Measurements from ENCODE around the gene AXL. TPM values are rescaled to one million over a fixed set of nuclear protein-coding genes. Genes with fewer than 3 reads are reported as not detected.

AXL gene
- total RNA-seq, 1 donor from 2014 or later, result 214 TPM

- H3K4me1 Mint-ChIP-seq (ENCODE audit: low read depth), result peaks cover 43% of the 10 kb centered on the region
- DNase-seq (ENCODE audit: low spot score), result no peak
- H3K27me3 Mint-ChIP-seq (ENCODE audit: low read depth), result no peaks in the 10 kb centered on the region
- TF ChIP-seq CTCF (IDR thresholded peaks at IDR 0.05), result no peak
- H3K4me3 Mint-ChIP-seq (ENCODE audit: unreplicated experiment), result no peak overlapping the region
- H3K36me3 Mint-ChIP-seq (ENCODE audit: low read depth), result peaks cover 46% of the 10 kb centered on the region
- H3K9me3 Mint-ChIP-seq (ENCODE audit: low read depth), result no peaks in the 10 kb centered on the region
- H3K27ac Mint-ChIP-seq (ENCODE audit: unreplicated experiment), result peak overlapping the region; percentile 99
These were observed 77.4 kb downstream of the AXL start for GRCh38 chr19:41296433-41296871.

GRCh38 chr19:41297628-41298347, 78.8 kb downstream of the AXL start:
- Mint-ChIP-seq H3K9me3 (ENCODE audit: low read depth) (no peaks in the 10 kb centered on the region), H3K36me3 (ENCODE audit: low read depth) (peaks cover 50% of the 10 kb centered on the region), H3K27ac (ENCODE audit: unreplicated experiment) (peak overlapping the region; percentile 99), H3K4me1 (ENCODE audit: low read depth) (peaks cover 43% of the 10 kb centered on the region), H3K4me3 (ENCODE audit: unreplicated experiment) (peak overlapping the region; percentile 38), H3K27me3 (ENCODE audit: low read depth) (no peaks in the 10 kb centered on the region)
- TF ChIP-seq CTCF (IDR thresholded peaks at IDR 0.05), result no peak
- DNase-seq (ENCODE audit: low spot score), result no peak

GRCh38 chr19:41298348-41298964, 79.4 kb downstream of the AXL start:
- no peaks in the 10 kb centered on the region for H3K9me3 Mint-ChIP-seq (ENCODE audit: low read depth)
- H3K36me3 Mint-ChIP-seq (ENCODE audit: low read depth), result peaks cover 51% of the 10 kb centered on the region
- no peaks in the 10 kb centered on the region for H3K27me3 Mint-ChIP-seq (ENCODE audit: low read depth)
- TF ChIP-seq CTCF (IDR thresholded peaks at IDR 0.05), result no peak
- DNase-seq (ENCODE audit: low spot score), result no peak
- peaks cover 43% of the 10 kb centered on the region for H3K4me1 Mint-ChIP-seq (ENCODE audit: low read depth)
- H3K27ac Mint-ChIP-seq (ENCODE audit: unreplicated experiment), result peak overlapping the region; percentile 99
- H3K4me3 Mint-ChIP-seq (ENCODE audit: unreplicated experiment), result peak overlapping the region; percentile 38

- Mint-ChIP-seq H3K27me3 (ENCODE audit: low read depth) (no peaks in the 10 kb centered on the region), H3K27ac (ENCODE audit: unreplicated experiment) (peak overlapping the region; percentile 99), H3K9me3 (ENCODE audit: low read depth) (no peaks in the 10 kb centered on the region), H3K4me1 (ENCODE audit: low read depth) (peaks cover 43% of the 10 kb centered on the region), H3K4me3 (ENCODE audit: unreplicated experiment) (no peak overlapping the region), H3K36me3 (ENCODE audit: low read depth) (peaks cover 49% of the 10 kb centered on the region)
- TF ChIP-seq CTCF (IDR thresholded peaks at IDR 0.05), result no peak
- DNase-seq (ENCODE audit: low spot score), result no peak
These were observed 80.2 kb downstream of the AXL start for GRCh38 chr19:41299046-41299754.

- no peaks in the 10 kb centered on the region for H3K27me3 Mint-ChIP-seq (ENCODE audit: low read depth)
- no peak for TF ChIP-seq CTCF (IDR thresholded peaks at IDR 0.05)
- H3K4me1 Mint-ChIP-seq (ENCODE audit: low read depth), result peaks cover 43% of the 10 kb centered on the region
- peaks cover 49% of the 10 kb centered on the region for H3K36me3 Mint-ChIP-seq (ENCODE audit: low read depth)
- no peak for DNase-seq (ENCODE audit: low spot score)
- H3K27ac Mint-ChIP-seq (ENCODE audit: unreplicated experiment), result peak overlapping the region; percentile 99
- H3K4me3 Mint-ChIP-seq (ENCODE audit: unreplicated experiment), result no peak overlapping the region
- H3K9me3 Mint-ChIP-seq (ENCODE audit: low read depth), result no peaks in the 10 kb centered on the region
These were observed 80.7 kb downstream of the AXL start for GRCh38 chr19:41299755-41300089.
